TTC549 (cell line): ENCODE measurements around the gene CD300LG.
"Not testable (repeated sequence)": the region's sequence is repeated elsewhere in the genome, so short reads cannot be mapped to it uniquely, and the experiment has no call there.

ENCODE experiments used
- FAIRE-seq: peaks from 2 replicates; lab custom pipeline; 2012; peaks lifted over from hg19 to GRCh38; lab: Jason Lieb, UNC

CD300LG gene

GRCh38 chr17:43846963-43847371, at the start of gene CD300LG:
Gene CD300LG, plus strand, starts transcription at chr17:43847176. Its CDS starts 41 bp downstream, at chr17:43847217.
- no peak for FAIRE-seq

GRCh38 chr17:43798024-43798423, 49.0 kb upstream of the CD300LG start:
- FAIRE-seq = not testable (repeated sequence)

DNA sequence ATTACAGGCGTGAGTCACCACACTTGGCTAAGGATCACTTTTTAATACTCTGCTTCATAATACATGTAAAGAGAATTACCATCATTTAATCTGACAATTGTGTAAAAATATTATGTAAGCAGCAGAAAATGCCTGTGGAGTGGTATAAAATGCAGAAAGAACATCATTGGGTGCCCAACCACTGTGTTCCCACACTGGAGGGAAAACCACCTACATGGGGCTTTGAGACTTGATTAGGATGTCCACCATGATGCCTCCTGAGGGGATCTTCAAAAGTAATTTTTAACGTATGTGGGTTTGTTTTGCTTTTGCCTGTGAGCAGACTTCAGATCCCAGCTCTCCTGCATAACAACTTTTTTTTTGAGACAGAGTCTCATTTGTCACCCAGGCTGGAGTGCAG, 47.9 kb upstream of the CD300LG start:
- no peak for FAIRE-seq

DNA sequence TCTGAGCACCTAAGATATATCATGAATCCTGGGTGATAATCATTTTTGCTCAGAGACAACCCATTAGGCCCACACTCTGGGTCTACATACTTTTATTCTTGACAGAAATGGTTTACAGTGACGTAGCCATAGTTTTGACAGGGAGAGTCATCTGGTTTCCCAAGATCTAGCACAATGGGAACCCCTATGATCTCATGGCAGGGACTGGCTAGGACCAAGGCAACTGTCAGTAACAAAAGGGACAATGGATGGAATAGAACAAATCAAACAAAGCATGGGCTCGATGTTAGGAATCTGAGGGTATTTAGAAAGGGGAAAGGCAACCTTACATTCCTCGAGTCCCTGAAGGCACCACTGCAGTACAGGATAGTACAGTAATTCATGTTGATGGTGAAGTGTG, 46.2 kb upstream of the CD300LG start:
- no peak for FAIRE-seq

GRCh38 chr17:43801844-43802243, 45.1 kb upstream of the CD300LG start:
- no peak for FAIRE-seq

DNA sequence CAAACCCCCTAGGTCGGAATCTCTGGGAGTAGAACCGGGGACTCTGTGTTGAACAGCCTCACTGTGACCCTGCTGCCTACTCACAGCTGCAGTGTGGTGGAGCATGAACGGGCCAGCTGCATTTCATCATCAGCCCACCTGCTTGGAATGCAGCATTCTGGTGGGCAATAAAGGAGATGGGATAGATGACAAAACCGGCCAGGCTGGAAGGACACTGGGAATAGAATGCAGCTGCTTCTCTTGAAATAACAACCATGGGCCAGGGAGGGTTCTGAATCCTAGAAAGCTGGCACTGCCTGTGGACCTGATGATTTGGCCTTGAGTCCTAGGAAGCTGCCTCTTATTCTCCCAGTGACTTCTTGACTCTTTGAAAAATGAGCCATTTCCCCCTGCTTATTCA, 43.2 kb upstream of the CD300LG start:
- no peak for FAIRE-seq

- FAIRE-seq = no peak
Observed at GRCh38 chr17:43805117-43805516, 41.9 kb upstream of the CD300LG start.

- no peak for FAIRE-seq
Observed at GRCh38 chr17:43808076-43808475, 38.9 kb upstream of the CD300LG start.

DNA sequence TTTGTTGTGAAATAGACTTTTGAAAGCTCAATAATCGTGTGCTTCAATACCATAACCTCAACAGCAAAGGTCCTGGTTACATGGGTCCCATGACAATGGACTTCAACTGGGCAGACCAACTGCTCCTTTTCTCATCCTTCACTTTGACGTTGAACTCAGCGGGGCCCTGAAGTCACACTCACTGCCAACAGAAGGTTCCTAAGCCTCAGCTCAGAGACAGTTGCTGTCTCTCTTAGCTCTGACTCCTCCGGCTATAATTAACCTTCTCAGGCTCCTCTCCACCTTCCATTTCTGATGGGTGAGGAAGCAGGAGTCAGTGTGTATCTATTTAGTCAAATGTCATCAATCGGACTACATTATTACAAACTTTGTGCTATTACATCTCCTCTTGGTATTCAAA, 37.9 kb upstream of the CD300LG start:
- no peak for FAIRE-seq

GRCh38 chr17:43810226-43810715, 36.7 kb upstream of the CD300LG start:
- no peak for FAIRE-seq

DNA sequence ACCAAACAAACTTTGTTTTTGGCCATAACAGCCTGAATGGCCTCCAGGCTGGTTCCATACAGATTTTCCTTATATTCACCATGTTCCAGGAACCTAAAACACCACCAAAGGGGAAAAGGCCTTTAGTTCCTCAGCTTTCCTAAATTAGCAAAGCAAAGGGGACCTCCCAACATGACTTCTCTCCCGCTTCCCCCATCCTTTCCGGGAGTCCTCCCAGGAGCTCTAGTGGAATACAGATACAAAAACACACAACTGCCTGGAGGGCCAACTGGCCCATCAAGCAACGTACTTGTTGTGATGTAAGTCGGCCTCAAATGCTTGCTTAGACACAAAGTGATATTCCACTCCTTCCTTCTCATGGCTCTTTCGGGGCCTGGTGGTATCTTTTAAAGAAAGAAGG, 36.2 kb upstream of the CD300LG start:
- no peak for FAIRE-seq

GRCh38 chr17:43812396-43813265, 34.3 kb upstream of the CD300LG start:
- no peak for FAIRE-seq

- FAIRE-seq = no peak
Observed at GRCh38 chr17:43813386-43813785, 33.6 kb upstream of the CD300LG start.

DNA sequence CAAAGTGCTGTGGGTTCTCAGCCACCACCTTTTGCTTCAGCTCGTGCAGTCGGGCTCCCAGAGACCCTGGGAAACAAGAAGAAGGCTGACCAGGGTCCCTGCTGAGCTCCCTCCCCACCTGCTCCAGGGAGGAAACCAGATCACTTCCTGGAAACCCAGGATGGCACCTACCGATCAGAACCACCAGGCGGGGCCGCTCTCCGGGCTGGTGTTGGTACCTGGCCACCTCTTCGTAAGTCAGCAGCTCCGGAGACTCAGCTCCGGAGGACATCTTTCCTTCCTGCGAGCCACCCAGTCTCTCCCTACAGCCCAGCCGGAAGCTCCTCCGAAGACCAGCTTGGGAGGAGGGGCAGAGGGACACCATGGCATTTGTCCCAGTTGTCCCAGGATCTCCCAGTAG, 33.0 kb upstream of the CD300LG start:
- FAIRE-seq = no peak

DNA sequence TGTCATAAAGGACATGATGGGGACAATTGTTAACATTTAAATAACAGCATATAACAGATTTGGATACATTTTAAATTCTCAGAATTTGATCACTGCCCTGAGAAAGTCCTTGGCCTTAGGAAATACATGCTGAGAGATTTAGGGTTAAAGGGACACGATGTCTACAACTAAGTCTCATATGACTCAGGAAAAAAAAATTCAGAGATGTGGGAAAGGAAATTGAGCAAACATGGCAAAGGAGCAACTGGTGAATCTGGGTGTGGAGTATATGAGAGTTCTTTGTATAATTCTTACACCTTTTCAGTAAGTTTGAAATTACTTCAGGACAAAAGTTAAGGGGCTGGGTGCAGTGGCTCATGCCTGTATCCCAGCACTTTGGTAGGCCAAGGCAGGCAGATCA, 32.3 kb upstream of the CD300LG start:
- no peak for FAIRE-seq

- no peak for FAIRE-seq
Observed at GRCh38 chr17:43816336-43817320, 30.3 kb upstream of the CD300LG start.

DNA sequence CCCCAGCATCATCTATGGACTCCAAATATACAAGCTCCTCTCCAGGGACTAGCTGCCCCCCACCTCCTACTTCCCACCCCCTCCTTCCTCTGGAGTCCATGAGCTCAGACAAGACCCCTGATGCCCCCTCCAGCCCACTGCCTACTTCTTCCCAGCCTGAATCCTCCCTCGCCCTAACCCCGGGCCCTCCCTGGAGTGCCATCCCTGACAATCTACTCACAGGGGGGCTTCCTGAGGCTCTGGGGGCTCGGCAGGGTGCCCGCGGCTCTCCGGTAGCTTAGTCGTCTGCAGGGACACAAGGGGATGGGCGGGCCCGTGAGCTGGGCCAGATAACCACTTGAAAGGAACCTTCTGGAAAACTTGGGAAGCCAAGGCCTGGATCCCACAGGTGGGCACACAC, 29.1 kb upstream of the CD300LG start:
- no peak for FAIRE-seq

DNA sequence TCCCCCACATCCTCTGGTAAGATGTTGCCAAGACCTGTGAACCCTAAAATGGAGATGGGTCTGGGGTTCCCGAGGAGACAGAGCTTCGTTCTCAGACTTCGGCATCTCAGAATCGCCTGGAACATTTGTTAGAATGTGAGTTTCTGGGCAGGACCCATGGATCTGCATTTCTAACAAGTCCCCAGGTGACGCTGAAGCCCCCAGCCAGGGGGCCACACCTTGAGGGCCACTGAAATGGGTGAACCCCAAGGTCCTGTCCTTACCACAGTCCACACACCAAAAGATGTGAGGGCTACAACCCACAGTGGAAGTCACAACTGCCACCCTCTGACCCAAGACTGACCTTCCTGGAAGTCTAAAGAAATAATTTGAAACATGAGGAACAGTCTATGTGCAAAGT, 28.0 kb upstream of the CD300LG start:
- FAIRE-seq = no peak

GRCh38 chr17:43820759-43821158, 26.2 kb upstream of the CD300LG start:
- no peak for FAIRE-seq

GRCh38 chr17:43822570-43823190, 24.3 kb upstream of the CD300LG start:
- FAIRE-seq = no peak

DNA sequence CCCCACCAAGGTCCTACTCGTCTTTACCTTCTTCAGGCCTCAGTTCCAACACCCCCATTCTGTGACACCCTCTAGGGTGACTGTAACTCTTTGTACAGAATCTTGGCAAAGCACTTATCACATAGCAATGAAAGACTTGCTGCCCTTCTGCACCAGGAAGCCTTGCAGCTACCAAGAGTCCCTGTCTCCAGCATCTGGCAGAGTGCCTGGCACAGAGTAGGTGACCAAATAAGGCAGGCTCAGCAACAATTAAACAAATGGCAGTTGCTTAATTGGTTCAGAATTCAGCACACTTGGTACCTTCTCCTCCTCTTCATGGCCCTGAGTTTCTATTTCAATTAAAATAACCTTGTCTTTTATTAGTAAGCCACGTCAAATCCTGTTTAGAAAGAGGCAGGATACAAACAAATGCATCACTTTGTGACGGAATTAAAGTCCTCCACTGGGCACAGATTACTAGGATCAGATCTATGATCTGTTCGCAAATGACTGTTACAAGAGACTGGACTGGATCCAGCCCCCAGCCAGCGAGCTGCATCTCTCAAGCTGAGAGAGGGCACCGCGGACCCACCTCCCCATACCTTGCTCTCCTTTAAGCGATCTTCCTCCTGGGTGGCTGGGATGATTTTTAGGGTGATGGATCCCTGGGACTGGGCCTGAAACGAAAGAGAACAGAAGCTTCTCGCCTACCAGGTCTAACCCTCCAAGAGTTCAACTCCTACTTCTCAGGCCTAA, 23.5 kb upstream of the CD300LG start:
- FAIRE-seq = no peak

DNA sequence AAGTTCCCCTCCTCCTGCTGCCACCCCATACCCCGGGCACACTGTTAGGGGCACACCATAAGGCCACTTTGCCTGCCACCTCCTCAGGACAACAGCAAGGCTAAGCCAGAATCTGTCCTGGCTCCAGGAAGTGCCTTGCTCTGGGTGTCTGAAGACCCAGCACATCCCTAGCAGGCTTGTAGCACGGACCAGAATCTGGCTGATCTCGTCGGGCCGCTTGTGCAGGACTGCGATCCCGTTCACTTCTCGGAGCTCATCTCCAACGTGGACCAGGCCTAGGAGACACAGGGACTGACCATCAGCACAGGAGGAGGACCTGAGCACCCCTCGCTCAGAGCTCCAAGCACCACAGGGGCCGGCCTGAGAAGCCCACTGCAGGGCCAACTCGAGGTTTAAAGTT, 21.4 kb upstream of the CD300LG start:
- FAIRE-seq = no peak
